Fibroblast of lung (primary cell): ENCODE results near the gene LCN10.

ENCODE experiments used
- EZH2 ChIP-seq: IDR thresholded peaks from 2 replicates; pipeline ENCODE4 v1.5.1; 2012; ENCODE audit warnings: low read length, control low read depth, mild to moderate bottlenecking; ENCODE audit errors: missing control alignments
- TF ChIP-seq, protein P1 (sequence below), 2 donors: IDR thresholded peaks in 1 of 2; conservative IDR thresholded peaks in 1 of 2; 1 replicate in 1 of 2; 2 replicates in 1 of 2; pipeline ENCODE4 v1.5.1; 2011 to 2012; ENCODE audit warnings: low read length in 2 of 2, control low read depth in 1 of 2, inconsistent platforms in 1 of 2, low read depth in 1 of 2, mild to moderate bottlenecking in 1 of 2

DNA sequence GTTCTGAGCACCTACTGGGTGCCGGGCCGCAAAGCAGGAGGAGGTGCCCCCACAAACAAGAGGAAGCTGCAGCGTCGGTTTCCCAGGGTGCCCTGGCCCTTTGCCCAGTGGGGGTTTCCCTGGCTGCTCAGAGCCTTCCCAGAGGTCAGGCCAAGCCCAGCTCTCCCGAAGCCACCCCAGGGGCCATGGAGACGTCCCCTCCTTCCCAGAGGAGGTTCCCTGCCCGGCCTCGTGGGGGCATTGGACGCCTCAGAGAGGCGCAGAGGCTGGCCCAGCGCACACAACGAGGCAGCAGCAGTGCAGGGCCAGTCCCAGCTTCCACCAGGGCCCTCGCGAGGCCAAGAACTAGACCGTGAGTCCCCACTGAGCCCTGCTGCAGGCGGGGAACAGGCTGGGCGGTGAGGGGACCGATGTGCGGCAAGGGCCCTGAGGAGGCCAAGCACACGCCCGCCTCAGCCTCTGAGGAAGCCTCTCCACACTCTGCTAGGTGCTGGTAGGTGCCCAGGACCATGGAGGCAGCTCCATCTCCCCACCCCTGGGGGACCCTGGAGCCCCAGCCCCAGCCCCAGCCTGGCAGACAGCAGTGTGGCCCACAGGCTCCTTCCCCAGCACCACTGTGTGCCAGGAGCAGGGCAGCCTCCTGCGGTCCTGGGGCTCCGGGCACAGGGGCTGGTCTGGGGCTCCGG, 23.4 kb downstream of the LCN10 start:
- TF ChIP-seq, protein P1, sequence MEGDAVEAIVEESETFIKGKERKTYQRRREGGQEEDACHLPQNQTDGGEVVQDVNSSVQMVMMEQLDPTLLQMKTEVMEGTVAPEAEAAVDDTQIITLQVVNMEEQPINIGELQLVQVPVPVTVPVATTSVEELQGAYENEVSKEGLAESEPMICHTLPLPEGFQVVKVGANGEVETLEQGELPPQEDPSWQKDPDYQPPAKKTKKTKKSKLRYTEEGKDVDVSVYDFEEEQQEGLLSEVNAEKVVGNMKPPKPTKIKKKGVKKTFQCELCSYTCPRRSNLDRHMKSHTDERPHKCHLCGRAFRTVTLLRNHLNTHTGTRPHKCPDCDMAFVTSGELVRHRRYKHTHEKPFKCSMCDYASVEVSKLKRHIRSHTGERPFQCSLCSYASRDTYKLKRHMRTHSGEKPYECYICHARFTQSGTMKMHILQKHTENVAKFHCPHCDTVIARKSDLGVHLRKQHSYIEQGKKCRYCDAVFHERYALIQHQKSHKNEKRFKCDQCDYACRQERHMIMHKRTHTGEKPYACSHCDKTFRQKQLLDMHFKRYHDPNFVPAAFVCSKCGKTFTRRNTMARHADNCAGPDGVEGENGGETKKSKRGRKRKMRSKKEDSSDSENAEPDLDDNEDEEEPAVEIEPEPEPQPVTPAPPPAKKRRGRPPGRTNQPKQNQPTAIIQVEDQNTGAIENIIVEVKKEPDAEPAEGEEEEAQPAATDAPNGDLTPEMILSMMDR (conservative IDR thresholded peaks at IDR 0.05 in 1 of 2, IDR thresholded peaks at IDR 0.05 in 1 of 2; ENCODE audit: low read depth in 1 of 2, low read length in 2 of 2): no peak
- TF ChIP-seq EZH2: no peak
